ENCODE measurements around the gene GNA12.
"Not testable (repeated sequence)": the region's sequence is repeated elsewhere in the genome, so short reads cannot be mapped to it uniquely, and the experiment has no call there.

The GNA12 gene

GRCh38 chr7:2698581-2699288 is 145.4 kb downstream of the GNA12 start:
- no peak for TF ChIP-seq CTCF (IDR thresholded peaks at IDR 0.05; ENCODE audit: low read depth, low read length)
- H3K4me3 ChIP-seq (ENCODE audit: low read depth, low read length), result no peak overlapping the region

- H3K4me3 ChIP-seq (ENCODE audit: low read depth, low read length), result not testable (repeated sequence)
These were observed 150.0 kb downstream of the GNA12 start for GRCh38 chr7:2694122-2694436.

GRCh38 chr7:2693420-2694121 is 150.5 kb downstream of the GNA12 start:
- not testable (repeated sequence) for H3K4me3 ChIP-seq (ENCODE audit: low read depth, low read length)

GRCh38 chr7:2692543-2692942 is 151.6 kb downstream of the GNA12 start:
- H3K4me3 ChIP-seq (ENCODE audit: low read depth, low read length), result no peak overlapping the region
- no peak for TF ChIP-seq CTCF (IDR thresholded peaks at IDR 0.05; ENCODE audit: low read depth, low read length)

- H3K4me3 ChIP-seq (ENCODE audit: low read depth, low read length), result not testable (repeated sequence)
These were observed 152.1 kb downstream of the GNA12 start for GRCh38 chr7:2691932-2692439.

- H3K4me3 ChIP-seq (ENCODE audit: low read depth, low read length), result no peak overlapping the region
- no peak for TF ChIP-seq CTCF (IDR thresholded peaks at IDR 0.05; ENCODE audit: low read depth, low read length)
These were observed 152.9 kb downstream of the GNA12 start for GRCh38 chr7:2691011-2691707.

- no peak overlapping the region for H3K4me3 ChIP-seq (ENCODE audit: low read depth, low read length)
- TF ChIP-seq CTCF (IDR thresholded peaks at IDR 0.05; ENCODE audit: low read depth, low read length), result no peak
These were observed 154.0 kb downstream of the GNA12 start for GRCh38 chr7:2689951-2690705.

GRCh38 chr7:2689343-2689847 is 154.7 kb downstream of the GNA12 start:
- no peak overlapping the region for H3K4me3 ChIP-seq (ENCODE audit: low read depth, low read length)
- no peak for TF ChIP-seq CTCF (IDR thresholded peaks at IDR 0.05; ENCODE audit: low read depth, low read length)
